Osteocyte (in vitro differentiated cells): ENCODE results near the gene CASP6. TPM values are rescaled to one million over a fixed set of nuclear protein-coding genes. Genes with fewer than 3 reads are reported as not detected.

Source experiments
- DNase-seq: peaks from one replicate; pipeline ENCODE4 v3.0.0; 2021; ENCODE audit warnings: mixed read lengths; ENCODE audit not compliant: unreplicated experiment; ENCODE audit errors: extremely low spot score
- H3K27ac Mint-ChIP-seq: one replicate; pipeline ENCODE4 v1.8.0; 2021; ENCODE audit warnings: mild to moderate bottlenecking, mixed read lengths; ENCODE audit not compliant: unreplicated experiment
- H3K27me3 Mint-ChIP-seq: one replicate; pipeline ENCODE4 v1.8.0; 2021; ENCODE audit warnings: mixed read lengths; ENCODE audit not compliant: unreplicated experiment
- H3K36me3 Mint-ChIP-seq: one replicate; pipeline ENCODE4 v1.8.0; 2021; ENCODE audit warnings: mixed read lengths; ENCODE audit not compliant: unreplicated experiment
- H3K4me1 Mint-ChIP-seq: one replicate; pipeline ENCODE4 v1.8.0; 2021; ENCODE audit warnings: mixed read lengths; ENCODE audit not compliant: unreplicated experiment
- H3K4me3 Mint-ChIP-seq: one replicate; pipeline ENCODE4 v1.8.0; 2021; ENCODE audit warnings: mild to moderate bottlenecking, moderate library complexity, mixed read lengths; ENCODE audit not compliant: unreplicated experiment
- H3K9me3 Mint-ChIP-seq: one replicate; pipeline ENCODE4 v1.8.0; 2021; ENCODE audit warnings: mixed read lengths; ENCODE audit not compliant: unreplicated experiment
- total RNA-seq: library from RNA; stranded (reverse); gene quantifications from 2 replicates; pipeline ENCODE4 v1.2.1, GENCODE V29; 2021
- TF ChIP-seq, protein P1 (sequence below): fragments of 200-600 bp; sonication (generic); IDR thresholded peaks from 2 replicates; pipeline ENCODE4 v1.5.0; 2021; ENCODE audit warnings: antibody characterized with exemption, mild to moderate bottlenecking, moderate library complexity

CASP6 gene
- total RNA-seq, 1 donor from 2014 or later, result 19.8 TPM

DNA sequence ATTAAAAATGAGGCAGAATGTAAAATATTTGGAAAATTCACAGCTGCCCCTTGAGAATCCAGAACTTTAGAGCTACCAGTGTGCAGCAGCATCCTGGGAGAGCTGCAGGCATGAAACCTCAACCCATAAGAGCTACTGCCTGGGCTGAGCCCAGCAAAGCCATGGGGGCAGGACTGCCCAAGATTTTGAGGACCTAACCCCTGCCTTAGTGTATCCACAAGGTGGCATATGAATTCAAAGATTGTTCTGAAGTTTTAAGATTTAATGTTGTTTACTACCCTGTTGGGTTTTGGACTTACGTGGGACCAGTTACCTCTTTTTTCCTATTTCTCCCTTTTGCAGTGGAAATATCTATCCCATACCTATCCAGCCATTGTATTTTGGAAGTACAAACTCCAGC, 26.4 kb downstream of the CASP6 start:
- Mint-ChIP-seq H3K4me3 (no peak overlapping the region), H3K27ac (no peak overlapping the region), H3K4me1 (no peaks in the 10 kb centered on the region), H3K36me3 (peaks cover 7% of the 10 kb centered on the region), H3K27me3 (no peaks in the 10 kb centered on the region), H3K9me3 (no peaks in the 10 kb centered on the region)
- TF ChIP-seq, protein P1, sequence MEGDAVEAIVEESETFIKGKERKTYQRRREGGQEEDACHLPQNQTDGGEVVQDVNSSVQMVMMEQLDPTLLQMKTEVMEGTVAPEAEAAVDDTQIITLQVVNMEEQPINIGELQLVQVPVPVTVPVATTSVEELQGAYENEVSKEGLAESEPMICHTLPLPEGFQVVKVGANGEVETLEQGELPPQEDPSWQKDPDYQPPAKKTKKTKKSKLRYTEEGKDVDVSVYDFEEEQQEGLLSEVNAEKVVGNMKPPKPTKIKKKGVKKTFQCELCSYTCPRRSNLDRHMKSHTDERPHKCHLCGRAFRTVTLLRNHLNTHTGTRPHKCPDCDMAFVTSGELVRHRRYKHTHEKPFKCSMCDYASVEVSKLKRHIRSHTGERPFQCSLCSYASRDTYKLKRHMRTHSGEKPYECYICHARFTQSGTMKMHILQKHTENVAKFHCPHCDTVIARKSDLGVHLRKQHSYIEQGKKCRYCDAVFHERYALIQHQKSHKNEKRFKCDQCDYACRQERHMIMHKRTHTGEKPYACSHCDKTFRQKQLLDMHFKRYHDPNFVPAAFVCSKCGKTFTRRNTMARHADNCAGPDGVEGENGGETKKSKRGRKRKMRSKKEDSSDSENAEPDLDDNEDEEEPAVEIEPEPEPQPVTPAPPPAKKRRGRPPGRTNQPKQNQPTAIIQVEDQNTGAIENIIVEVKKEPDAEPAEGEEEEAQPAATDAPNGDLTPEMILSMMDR, result no peak
- DNase-seq, result no peak

DNA sequence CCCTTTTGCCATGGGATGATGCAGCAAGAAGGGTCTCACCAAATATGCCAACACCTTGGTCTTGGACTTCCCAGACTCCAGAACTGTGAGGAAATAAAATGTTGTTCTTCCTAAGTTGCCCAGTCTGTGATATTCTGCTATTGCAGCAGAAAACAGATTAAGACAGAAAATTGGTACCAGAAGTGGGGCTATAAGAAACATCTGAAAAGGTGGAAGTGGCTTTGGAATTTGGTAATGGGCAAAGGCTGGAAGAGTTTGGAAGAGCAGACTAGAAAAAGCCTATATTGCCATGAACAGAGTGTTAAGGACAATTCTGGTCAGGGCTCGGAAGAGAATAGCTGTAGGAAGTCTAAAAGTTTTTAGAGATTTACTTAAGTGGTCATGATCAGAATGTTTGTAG, 27.4 kb downstream of the CASP6 start:
- Mint-ChIP-seq H3K36me3 (peaks cover 17% of the 10 kb centered on the region), H3K9me3 (peaks cover 6% of the 10 kb centered on the region), H3K27ac (no peak overlapping the region), H3K4me3 (no peak overlapping the region), H3K27me3 (no peaks in the 10 kb centered on the region), H3K4me1 (no peaks in the 10 kb centered on the region)
- DNase-seq, result no peak
- TF ChIP-seq, protein P1, result no peak

DNA sequence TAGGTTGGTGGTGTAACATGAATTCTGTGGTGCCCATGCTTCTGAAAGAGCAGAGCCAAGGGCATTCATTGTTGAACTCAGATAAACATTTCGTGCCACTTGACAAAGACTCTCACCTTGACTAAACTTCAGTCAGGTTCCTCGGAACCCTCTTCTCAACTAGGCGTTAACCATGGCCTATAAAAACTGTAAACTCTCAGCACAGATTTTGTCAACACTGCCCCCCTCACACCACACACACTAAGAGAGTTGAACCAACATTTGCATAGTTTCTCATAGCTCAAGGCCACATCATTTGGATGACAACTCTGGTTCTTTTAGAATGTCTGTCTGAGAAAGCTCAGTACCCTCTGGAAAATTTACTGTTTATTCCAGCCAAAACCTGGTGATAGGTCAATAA, 28.1 kb downstream of the CASP6 start:
- no peak overlapping the region for H3K27ac Mint-ChIP-seq
- no peaks in the 10 kb centered on the region for H3K4me1 Mint-ChIP-seq
- no peak for DNase-seq
- H3K27me3 Mint-ChIP-seq, result no peaks in the 10 kb centered on the region
- TF ChIP-seq, protein P1, result no peak
- peaks cover 6% of the 10 kb centered on the region for H3K9me3 Mint-ChIP-seq
- H3K4me3 Mint-ChIP-seq, result no peak overlapping the region
- peaks cover 16% of the 10 kb centered on the region for H3K36me3 Mint-ChIP-seq

- DNase-seq, result no peak
- Mint-ChIP-seq H3K27ac (no peak overlapping the region), H3K27me3 (no peaks in the 10 kb centered on the region), H3K9me3 (peaks cover 6% of the 10 kb centered on the region), H3K4me3 (no peak overlapping the region), H3K4me1 (no peaks in the 10 kb centered on the region), H3K36me3 (peaks cover 17% of the 10 kb centered on the region)
- TF ChIP-seq, protein P1, result no peak
These were observed 29.9 kb downstream of the CASP6 start for GRCh38 chr4:109673303-109673702.

DNA sequence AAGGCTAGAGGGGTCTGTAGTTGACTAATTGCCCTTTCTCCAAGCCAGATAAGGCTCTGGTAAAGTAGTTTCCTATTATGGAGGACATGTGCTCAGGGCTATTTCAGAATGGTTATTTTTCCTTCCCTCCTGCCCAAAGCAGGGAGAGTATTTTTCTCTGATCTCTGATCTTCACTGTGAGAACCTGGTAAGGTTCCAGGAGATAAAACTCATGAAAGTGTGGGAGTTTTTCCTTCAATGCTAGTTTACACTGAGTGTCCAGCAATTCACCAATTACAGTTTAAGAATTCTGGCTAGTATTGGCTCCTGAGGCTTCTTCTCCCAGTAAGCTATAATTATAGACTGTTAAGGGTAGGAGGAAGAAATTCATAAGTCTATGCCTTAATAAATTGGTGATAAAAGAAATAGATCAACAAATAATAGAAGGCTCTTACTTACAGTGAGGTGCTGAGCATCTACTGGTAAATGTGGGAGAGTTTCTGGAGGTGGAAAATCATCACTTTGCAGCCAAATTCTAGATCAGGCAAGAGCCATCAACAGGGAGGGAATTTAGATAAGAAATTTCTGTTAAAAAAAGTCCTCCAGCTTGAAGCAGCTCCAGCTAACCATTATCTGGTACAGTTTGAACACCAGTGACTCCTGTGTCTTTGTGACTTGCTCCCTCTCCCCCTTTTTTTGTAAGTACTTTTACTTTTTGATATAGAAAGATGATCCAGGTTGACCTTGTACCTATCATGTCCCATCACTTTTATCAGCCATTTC, 30.9 kb downstream of the CASP6 start:
- TF ChIP-seq, protein P1, result no peak
- peaks cover 6% of the 10 kb centered on the region for H3K9me3 Mint-ChIP-seq
- H3K4me1 Mint-ChIP-seq, result no peaks in the 10 kb centered on the region
- no peak overlapping the region for H3K4me3 Mint-ChIP-seq
- H3K36me3 Mint-ChIP-seq, result peaks cover 17% of the 10 kb centered on the region
- DNase-seq, result no peak
- H3K27me3 Mint-ChIP-seq, result no peaks in the 10 kb centered on the region
- H3K27ac Mint-ChIP-seq, result no peak overlapping the region
